GM23338 (cell line): ENCODE data around the gene KANK3. TPM values are rescaled to one million over a fixed set of nuclear protein-coding genes. Genes with fewer than 3 reads are reported as not detected.

Source experiments
- ATAC-seq: fragments of 200-7000 bp; cut with Tn5 transposase; 3 replicates; pipeline ENCODE4 v1.9.1; 2020
- DNase-seq: peaks from one replicate; pipeline ENCODE4 v3.0.0-alpha.2; 2015; ENCODE audit warnings: low spot score
- H2AFZ ChIP-seq: fragments of 200-600 bp; sonication (generic); 2 replicates; pipeline ENCODE4 v1.8.0; 2016; ENCODE audit warnings: antibody characterized with exemption, mild to moderate bottlenecking, moderate library complexity
- H3F3A ChIP-seq: fragments of 200-600 bp; sonication (generic); replicated peaks from 2 replicates; pipeline ENCODE4 v1.8.0; 2017; ENCODE audit warnings: antibody characterized with exemption, mixed run types, low read depth
- H3K27ac ChIP-seq: fragments of 200-600 bp; sonication (generic); 2 replicates; pipeline ENCODE4 v1.6.1; 2016; ENCODE audit warnings: low read depth
- H3K27me3 ChIP-seq: fragments of 200-600 bp; sonication (generic); 2 replicates; pipeline ENCODE4 v1.8.0; 2016; ENCODE audit warnings: mild to moderate bottlenecking, mixed run types, moderate library complexity; ENCODE audit not compliant: insufficient read depth
- H3K36me3 ChIP-seq: fragments of 200-600 bp; sonication (generic); 2 replicates; pipeline ENCODE4 v1.8.0; 2016; ENCODE audit warnings: mild to moderate bottlenecking; ENCODE audit not compliant: insufficient read depth
- H3K4me1 ChIP-seq: fragments of 200-600 bp; sonication (generic); 2 replicates; pipeline ENCODE4 v1.8.0; 2016; ENCODE audit warnings: mild to moderate bottlenecking, moderate library complexity; ENCODE audit not compliant: insufficient read depth
- H3K4me2 ChIP-seq: fragments of 200-600 bp; sonication (generic); 2 replicates; pipeline ENCODE4 v1.7.1; 2017; ENCODE audit warnings: mixed run types
- H3K4me3 ChIP-seq: fragments of 200-600 bp; sonication (generic); 2 replicates; pipeline ENCODE4 v1.6.1; 2016; ENCODE audit warnings: mixed run types
- H3K79me2 ChIP-seq: fragments of 200-600 bp; sonication (generic); replicated peaks from 2 replicates; pipeline ENCODE4 v1.8.0; 2017; ENCODE audit warnings: mild to moderate bottlenecking; ENCODE audit not compliant: insufficient read depth
- H3K9me2 ChIP-seq: fragments of 200-600 bp; sonication (generic); 2 replicates; pipeline ENCODE4 v1.8.0; 2017; ENCODE audit not compliant: insufficient read depth
- H4K20me1 ChIP-seq: fragments of 200-600 bp; sonication (generic); replicated peaks from 2 replicates; pipeline ENCODE4 v1.8.0; 2017; ENCODE audit warnings: mild to moderate bottlenecking; ENCODE audit not compliant: insufficient read depth
- H3K27ac Mint-ChIP-seq: 2 replicates; pipeline ENCODE4 v1.8.0; 2020; ENCODE audit warnings: inconsistent platforms, mild to moderate bottlenecking, moderate library complexity, mixed read lengths
- H3K27me3 Mint-ChIP-seq: 3 replicates; pipeline ENCODE4 v1.8.0; 2022; ENCODE audit warnings: low read depth, mild to moderate bottlenecking, moderate library complexity, mixed read lengths, inconsistent platforms; ENCODE audit not compliant: insufficient read depth, poor library complexity
- H3K36me3 Mint-ChIP-seq: 3 replicates; pipeline ENCODE4 v1.8.0; 2021; ENCODE audit warnings: low read depth, mild to moderate bottlenecking, inconsistent platforms, moderate library complexity, mixed read lengths
- H3K4me1 Mint-ChIP-seq: 3 replicates; pipeline ENCODE4 v1.8.0; 2020; ENCODE audit warnings: mild to moderate bottlenecking, inconsistent platforms, mixed read lengths
- H3K4me3 Mint-ChIP-seq: 3 replicates; pipeline ENCODE4 v1.8.0; 2021; ENCODE audit warnings: moderate library complexity, mild to moderate bottlenecking, inconsistent platforms, mixed read lengths
- H3K9me3 Mint-ChIP-seq: 3 replicates; pipeline ENCODE4 v1.8.0; 2020; ENCODE audit warnings: moderate library complexity, mild to moderate bottlenecking, inconsistent platforms, mixed read lengths
- CREB1 ChIP-seq: fragments of 250-450 bp; sonication (Bioruptor Pico); IDR thresholded peaks from 2 replicates; pipeline ENCODE4 v1.5.0; 2020; ENCODE audit warnings: low read depth, mild to moderate bottlenecking, moderate library complexity
- EZH2 ChIP-seq: fragments of 200-600 bp; sonication (generic); IDR thresholded peaks from one replicate; pipeline ENCODE4 v1.8.0; 2017; ENCODE audit warnings: antibody characterized with exemption, mild to moderate bottlenecking, low read depth; ENCODE audit not compliant: unreplicated experiment
- EZH2phosphoT487 ChIP-seq: fragments of 200-600 bp; sonication (generic); IDR thresholded peaks from one replicate; pipeline ENCODE4 v1.8.1; 2018; ENCODE audit warnings: antibody characterized with exemption; ENCODE audit not compliant: unreplicated experiment
- NANOG ChIP-seq: IDR thresholded peaks from 2 replicates; pipeline ENCODE4 v1.6.1; 2016; ENCODE audit warnings: antibody characterized with exemption, borderline replicate concordance
- POLR2AphosphoS5 ChIP-seq: IDR thresholded peaks from 2 replicates; pipeline ENCODE4 v1.6.1; 2016; ENCODE audit warnings: antibody characterized with exemption, low read depth
- STAT1 ChIP-seq: IDR thresholded peaks from one replicate; pipeline ENCODE4 v1.6.1; 2016; ENCODE audit warnings: antibody characterized with exemption; ENCODE audit not compliant: unreplicated experiment
- ZNF114 ChIP-seq: fragments of 250-450 bp; sonication (Bioruptor Pico); IDR thresholded peaks from 2 replicates; pipeline ENCODE4 v1.5.0; 2020; ENCODE audit warnings: mild to moderate bottlenecking, moderate library complexity
- ZNF331 ChIP-seq: fragments of 250-450 bp; sonication (Bioruptor Pico); IDR thresholded peaks from 2 replicates; pipeline ENCODE4 v1.5.0; 2020; ENCODE audit warnings: low read depth, mild to moderate bottlenecking, moderate library complexity
- ZNF462 ChIP-seq: fragments of 250-450 bp; sonication (Bioruptor Pico); IDR thresholded peaks from 2 replicates; pipeline ENCODE4 v1.5.0; 2020; ENCODE audit warnings: mild to moderate bottlenecking, moderate library complexity
- polyA plus RNA-seq: library from polyadenylated mRNA; unstranded; fragments of >200 nt; fragmentation: Nextera tagmentation; extraction: Ambion mirVana; gene quantifications from 2 replicates; pipeline ENCODE4 v1.2.1, GENCODE V29; 2016
- total RNA-seq: library from RNA; depleted of rRNA; stranded (reverse); fragments of >200 nt; shearing (Covaris generic); gene quantifications from 2 replicates; pipeline ENCODE4 v1.2.3, GENCODE V29; 2014
- TF ChIP-seq, protein P1 (sequence below): IDR thresholded peaks from 2 replicates; pipeline ENCODE4 v1.6.1; 2016; ENCODE audit warnings: antibody characterized with exemption
- TF ChIP-seq, protein P2 (sequence below): IDR thresholded peaks from one replicate; pipeline ENCODE4 v1.6.1; 2018; ENCODE audit warnings: antibody characterized with exemption; ENCODE audit not compliant: unreplicated experiment

The KANK3 gene
- total and polyA plus RNA-seq, 2 experiments from 2014 or later: 2.0 to 9.3 TPM

DNA sequence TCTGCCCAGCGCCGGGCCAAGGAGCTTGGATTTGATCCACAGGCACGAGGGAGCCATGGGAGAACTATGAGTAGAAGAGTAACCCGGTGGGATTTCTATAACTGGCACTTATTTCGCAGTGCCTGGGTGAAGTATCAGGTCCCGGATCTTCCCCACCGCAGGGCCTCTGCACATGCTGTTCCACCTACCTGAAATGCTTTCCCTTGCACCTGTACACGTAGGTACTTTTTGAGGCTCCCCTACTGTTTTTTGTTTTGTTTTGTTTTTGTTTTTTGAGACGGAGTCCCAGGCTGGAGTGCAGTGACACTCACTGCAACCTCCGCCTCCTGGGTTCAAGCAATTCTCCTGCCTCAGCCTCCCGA is 402 bp upstream of the KANK3 start:
- H3K79me2 ChIP-seq: no peaks in the 10 kb centered on the region
- Mint-ChIP-seq H3K4me3 (peak overlapping the region; percentile 71), H3K27me3 (peaks cover 30% of the 10 kb centered on the region), H3K27ac (no peak overlapping the region), H3K9me3 (no peaks in the 10 kb centered on the region), H3K4me1 (peaks cover 13% of the 10 kb centered on the region), H3K36me3 (no peaks in the 10 kb centered on the region)
- H3K9me2 ChIP-seq: no peaks in the 10 kb centered on the region
- ATAC-seq (no peak), DNase-seq (no peak)
- TF ChIP-seq NANOG: no peak
- TF ChIP-seq POLR2AphosphoS5: no peak
- H3F3A ChIP-seq: no peaks in the 10 kb centered on the region; the same call in 1 of the 2 replicates
- peaks cover 8% of the 10 kb centered on the region; the same call in 1 of the 2 replicates for H3K4me1 ChIP-seq
- H3K4me3 ChIP-seq: peak overlapping the region; percentile 83
- no peak overlapping the region for H3K4me2 ChIP-seq
- peaks cover 9% of the 10 kb centered on the region; the same call in 1 of the 2 replicates for H3K27me3 ChIP-seq
- no peaks in the 10 kb centered on the region for H3K36me3 ChIP-seq
- H2AFZ ChIP-seq: no peak overlapping the region
- H4K20me1 ChIP-seq: no peaks in the 10 kb centered on the region
- no peak overlapping the region for H3K27ac ChIP-seq

DNA sequence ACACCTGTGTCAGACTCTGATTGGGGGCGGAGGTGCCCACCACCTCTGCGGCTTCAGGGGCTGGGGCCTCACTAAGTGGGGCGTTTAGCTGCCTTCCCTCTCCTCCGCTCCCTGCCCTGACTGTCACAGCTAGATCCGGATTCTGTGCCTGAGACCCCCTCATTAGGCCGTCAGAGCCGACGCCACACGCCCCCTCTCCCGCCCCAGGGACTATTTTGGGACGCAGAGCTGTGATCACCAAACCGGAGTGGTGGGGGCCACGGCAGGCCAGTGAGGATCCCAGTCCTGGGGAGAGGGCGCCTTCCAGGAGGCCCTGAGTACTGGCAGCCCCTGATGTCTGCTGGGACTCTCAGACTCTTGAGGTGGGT is 762 bp downstream of the KANK3 start:
- no peaks in the 10 kb centered on the region for H3K79me2 ChIP-seq
- H3K9me2 ChIP-seq: no peaks in the 10 kb centered on the region
- no peaks in the 10 kb centered on the region for H3K36me3 ChIP-seq
- H4K20me1 ChIP-seq: no peaks in the 10 kb centered on the region
- Mint-ChIP-seq H3K36me3 (no peaks in the 10 kb centered on the region), H3K4me1 (peaks cover 11% of the 10 kb centered on the region; the same call in 2 of the 3 replicates), H3K27me3 (peaks cover 32% of the 10 kb centered on the region), H3K9me3 (no peaks in the 10 kb centered on the region), H3K27ac (no peak overlapping the region), H3K4me3 (peak overlapping the region; percentile 71; the same call in 2 of the 3 replicates)
- peaks cover 8% of the 10 kb centered on the region; the same call in 1 of the 2 replicates for H3K4me1 ChIP-seq
- H3K4me3 ChIP-seq: peak overlapping the region; percentile 83
- DNase-seq (peak; percentile 46), ATAC-seq (peak; percentile 12)
- H2AFZ ChIP-seq: 0 out of 2 replicates have a peak overlapping the region, but pooled peaks have one; percentile 81
- H3F3A ChIP-seq: no peaks in the 10 kb centered on the region; the same call in 1 of the 2 replicates
- H3K27me3 ChIP-seq: peaks cover 9% of the 10 kb centered on the region; the same call in 1 of the 2 replicates
- no peak overlapping the region for H3K27ac ChIP-seq
- H3K4me2 ChIP-seq: peak overlapping the region; percentile 84
- TF ChIP-seq ZNF462 (CRISPR knock-in tag): no peak
- TF ChIP-seq, protein P1, sequence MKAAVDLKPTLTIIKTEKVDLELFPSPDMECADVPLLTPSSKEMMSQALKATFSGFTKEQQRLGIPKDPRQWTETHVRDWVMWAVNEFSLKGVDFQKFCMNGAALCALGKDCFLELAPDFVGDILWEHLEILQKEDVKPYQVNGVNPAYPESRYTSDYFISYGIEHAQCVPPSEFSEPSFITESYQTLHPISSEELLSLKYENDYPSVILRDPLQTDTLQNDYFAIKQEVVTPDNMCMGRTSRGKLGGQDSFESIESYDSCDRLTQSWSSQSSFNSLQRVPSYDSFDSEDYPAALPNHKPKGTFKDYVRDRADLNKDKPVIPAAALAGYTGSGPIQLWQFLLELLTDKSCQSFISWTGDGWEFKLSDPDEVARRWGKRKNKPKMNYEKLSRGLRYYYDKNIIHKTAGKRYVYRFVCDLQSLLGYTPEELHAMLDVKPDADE: no peak
- TF ChIP-seq EZH2: no peak
- TF ChIP-seq, protein P2, sequence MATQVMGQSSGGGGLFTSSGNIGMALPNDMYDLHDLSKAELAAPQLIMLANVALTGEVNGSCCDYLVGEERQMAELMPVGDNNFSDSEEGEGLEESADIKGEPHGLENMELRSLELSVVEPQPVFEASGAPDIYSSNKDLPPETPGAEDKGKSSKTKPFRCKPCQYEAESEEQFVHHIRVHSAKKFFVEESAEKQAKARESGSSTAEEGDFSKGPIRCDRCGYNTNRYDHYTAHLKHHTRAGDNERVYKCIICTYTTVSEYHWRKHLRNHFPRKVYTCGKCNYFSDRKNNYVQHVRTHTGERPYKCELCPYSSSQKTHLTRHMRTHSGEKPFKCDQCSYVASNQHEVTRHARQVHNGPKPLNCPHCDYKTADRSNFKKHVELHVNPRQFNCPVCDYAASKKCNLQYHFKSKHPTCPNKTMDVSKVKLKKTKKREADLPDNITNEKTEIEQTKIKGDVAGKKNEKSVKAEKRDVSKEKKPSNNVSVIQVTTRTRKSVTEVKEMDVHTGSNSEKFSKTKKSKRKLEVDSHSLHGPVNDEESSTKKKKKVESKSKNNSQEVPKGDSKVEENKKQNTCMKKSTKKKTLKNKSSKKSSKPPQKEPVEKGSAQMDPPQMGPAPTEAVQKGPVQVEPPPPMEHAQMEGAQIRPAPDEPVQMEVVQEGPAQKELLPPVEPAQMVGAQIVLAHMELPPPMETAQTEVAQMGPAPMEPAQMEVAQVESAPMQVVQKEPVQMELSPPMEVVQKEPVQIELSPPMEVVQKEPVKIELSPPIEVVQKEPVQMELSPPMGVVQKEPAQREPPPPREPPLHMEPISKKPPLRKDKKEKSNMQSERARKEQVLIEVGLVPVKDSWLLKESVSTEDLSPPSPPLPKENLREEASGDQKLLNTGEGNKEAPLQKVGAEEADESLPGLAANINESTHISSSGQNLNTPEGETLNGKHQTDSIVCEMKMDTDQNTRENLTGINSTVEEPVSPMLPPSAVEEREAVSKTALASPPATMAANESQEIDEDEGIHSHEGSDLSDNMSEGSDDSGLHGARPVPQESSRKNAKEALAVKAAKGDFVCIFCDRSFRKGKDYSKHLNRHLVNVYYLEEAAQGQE: no peak
- TF ChIP-seq ZNF114: no peak
- no peak for TF ChIP-seq EZH2phosphoT487
- no peak for TF ChIP-seq POLR2AphosphoS5
- no peak for TF ChIP-seq CREB1 (CRISPR knock-in tag)
- no peak for TF ChIP-seq ZNF331
- no peak for TF ChIP-seq STAT1
